ES-I3 (cell line): ENCODE data around the gene ST6GAL2.
A peak's percentile ranks its signal among the peaks of the same experiment; 100 is the strongest.

Experiments
- H3K36me3 ChIP-seq: 2 replicates; pipeline ENCODE4 v1.6.1; 2013; ENCODE audit warnings: mild to moderate bottlenecking, low read length, control low read depth, moderate library complexity; ENCODE audit not compliant: insufficient read depth
- H3K4me1 ChIP-seq: 2 replicates; pipeline ENCODE4 v1.6.1; 2013; ENCODE audit warnings: mild to moderate bottlenecking, control low read depth, low read length; ENCODE audit not compliant: insufficient read depth
- H3K9ac ChIP-seq: 2 replicates; pipeline ENCODE4 v1.6.1; 2013; ENCODE audit warnings: low read depth, mild to moderate bottlenecking, low read length, moderate library complexity
- H3K9me3 ChIP-seq: 2 replicates; pipeline ENCODE4 v1.6.1; 2013; ENCODE audit warnings: mild to moderate bottlenecking, low read length, moderate library complexity; ENCODE audit not compliant: control insufficient read depth, insufficient read depth

Gene ST6GAL2, protein sequence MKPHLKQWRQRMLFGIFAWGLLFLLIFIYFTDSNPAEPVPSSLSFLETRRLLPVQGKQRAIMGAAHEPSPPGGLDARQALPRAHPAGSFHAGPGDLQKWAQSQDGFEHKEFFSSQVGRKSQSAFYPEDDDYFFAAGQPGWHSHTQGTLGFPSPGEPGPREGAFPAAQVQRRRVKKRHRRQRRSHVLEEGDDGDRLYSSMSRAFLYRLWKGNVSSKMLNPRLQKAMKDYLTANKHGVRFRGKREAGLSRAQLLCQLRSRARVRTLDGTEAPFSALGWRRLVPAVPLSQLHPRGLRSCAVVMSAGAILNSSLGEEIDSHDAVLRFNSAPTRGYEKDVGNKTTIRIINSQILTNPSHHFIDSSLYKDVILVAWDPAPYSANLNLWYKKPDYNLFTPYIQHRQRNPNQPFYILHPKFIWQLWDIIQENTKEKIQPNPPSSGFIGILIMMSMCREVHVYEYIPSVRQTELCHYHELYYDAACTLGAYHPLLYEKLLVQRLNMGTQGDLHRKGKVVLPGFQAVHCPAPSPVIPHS

GRCh38 chr2:106885971-106886915, at the start of gene ST6GAL2:
ST6GAL2 (minus strand) TSS chr2:106886167; CDS start chr2:106843977, 42,190 bp downstream.
- Histone ChIP-seq H3K36me3 (no peaks in the 10 kb centered on the region), H3K9ac (peak within 1 kb of the TSS; percentile 87), H3K9me3 (no peaks in the 10 kb centered on the region), H3K4me1 (peaks cover 21% of the 10 kb centered on the region; the same call in 1 of the 2 replicates)

GRCh38 chr2:106932644-106933043, 46.7 kb upstream of the ST6GAL2 start:
- H3K9ac ChIP-seq, result no peak overlapping the region
- no peaks in the 10 kb centered on the region for H3K9me3 ChIP-seq
- H3K4me1 ChIP-seq, result no peaks in the 10 kb centered on the region
- no peaks in the 10 kb centered on the region for H3K36me3 ChIP-seq

- H3K9ac ChIP-seq, result no peak overlapping the region
- H3K36me3 ChIP-seq, result no peaks in the 10 kb centered on the region
- no peaks in the 10 kb centered on the region for H3K9me3 ChIP-seq
- H3K4me1 ChIP-seq, result no peaks in the 10 kb centered on the region
These were observed 45.9 kb upstream of the ST6GAL2 start for GRCh38 chr2:106931717-106932335.

DNA sequence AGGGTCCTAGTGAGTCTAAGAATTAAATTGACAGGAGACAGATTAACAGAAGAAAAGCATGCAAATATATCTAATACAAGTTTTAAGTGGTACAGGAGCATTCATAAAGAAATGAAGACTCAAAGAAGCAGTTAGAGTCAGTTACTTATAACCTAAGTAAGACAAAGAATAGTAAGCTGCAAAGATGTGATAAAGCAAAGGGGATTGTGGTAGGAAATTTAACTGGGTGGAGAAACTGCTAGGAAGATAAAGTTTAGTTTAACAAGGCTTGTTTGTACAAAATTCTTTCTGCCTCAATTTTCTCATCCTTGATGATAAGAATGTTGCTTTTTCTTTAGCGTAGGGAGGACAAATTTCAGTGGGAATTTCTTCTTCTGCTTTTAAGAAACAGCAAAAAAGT, 35.5 kb upstream of the ST6GAL2 start:
- H3K9me3 ChIP-seq, result no peaks in the 10 kb centered on the region
- no peaks in the 10 kb centered on the region for H3K36me3 ChIP-seq
- H3K9ac ChIP-seq, result no peak overlapping the region
- H3K4me1 ChIP-seq, result no peaks in the 10 kb centered on the region

- H3K36me3 ChIP-seq, result no peaks in the 10 kb centered on the region
- H3K9ac ChIP-seq, result no peak overlapping the region
- H3K4me1 ChIP-seq, result no peaks in the 10 kb centered on the region
- no peaks in the 10 kb centered on the region for H3K9me3 ChIP-seq
These were observed 33.0 kb upstream of the ST6GAL2 start for GRCh38 chr2:106919012-106919411.

DNA sequence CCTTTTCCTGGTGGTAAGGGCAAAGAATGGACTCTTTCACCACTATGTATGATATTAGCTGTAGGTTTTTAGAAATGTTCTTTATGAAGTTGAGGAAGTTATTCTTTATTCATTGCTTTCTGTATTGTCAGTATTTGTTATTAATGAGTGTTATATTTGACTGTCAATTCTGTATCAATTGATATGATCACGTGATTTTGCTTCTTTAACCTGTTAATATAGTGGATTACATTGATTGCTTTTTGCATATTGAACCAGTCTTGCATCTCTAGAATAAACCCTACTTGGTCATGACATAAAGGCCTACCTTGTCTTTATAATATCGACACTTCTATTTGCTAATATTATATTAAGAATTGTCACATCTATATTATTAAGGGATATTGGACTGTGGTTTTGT, 18.3 kb upstream of the ST6GAL2 start:
- no peaks in the 10 kb centered on the region for H3K9me3 ChIP-seq

DNA sequence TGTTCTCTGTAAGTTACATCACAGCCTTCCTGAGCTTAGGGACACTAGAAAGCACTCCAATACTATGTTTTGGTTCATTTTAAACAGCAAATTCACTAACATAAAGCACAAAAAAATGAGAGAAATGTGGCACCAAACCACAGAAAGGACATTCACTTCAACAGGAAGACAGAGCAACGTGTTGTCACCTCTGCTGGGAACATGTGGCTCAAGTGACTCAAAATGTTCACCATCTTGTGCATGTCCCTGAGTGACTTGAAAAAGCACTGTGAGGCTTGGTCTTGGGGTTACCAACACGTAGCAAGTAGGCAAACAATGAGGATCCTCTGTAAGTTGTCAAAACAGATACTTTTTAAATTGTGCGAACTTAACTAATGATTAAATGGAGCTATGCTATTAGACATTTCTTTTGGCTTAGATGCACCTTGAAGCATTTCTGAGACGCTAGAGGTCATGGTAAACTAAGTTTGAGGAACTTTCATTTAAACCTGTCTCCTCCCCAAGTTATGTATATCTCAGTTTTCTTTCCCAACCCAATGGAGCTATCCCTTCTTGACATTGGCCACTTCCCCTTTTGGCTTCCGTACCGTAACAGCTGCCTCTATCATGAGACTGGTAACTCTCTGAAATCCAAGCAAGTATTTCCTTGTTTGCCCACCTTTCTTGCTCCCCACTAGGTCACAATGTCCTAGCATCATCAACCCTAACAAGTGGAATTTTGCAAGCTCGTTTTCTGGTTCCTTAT, 14.0 kb upstream of the ST6GAL2 start:
- Histone ChIP-seq H3K9me3 (no peaks in the 10 kb centered on the region), H3K36me3 (no peaks in the 10 kb centered on the region), H3K9ac (no peak overlapping the region), H3K4me1 (no peaks in the 10 kb centered on the region)

More for the DNA sequence above, 18.3 kb upstream of the ST6GAL2 start:
- Histone ChIP-seq H3K36me3 (no peaks in the 10 kb centered on the region), H3K9ac (no peak overlapping the region), H3K4me1 (no peaks in the 10 kb centered on the region)

DNA sequence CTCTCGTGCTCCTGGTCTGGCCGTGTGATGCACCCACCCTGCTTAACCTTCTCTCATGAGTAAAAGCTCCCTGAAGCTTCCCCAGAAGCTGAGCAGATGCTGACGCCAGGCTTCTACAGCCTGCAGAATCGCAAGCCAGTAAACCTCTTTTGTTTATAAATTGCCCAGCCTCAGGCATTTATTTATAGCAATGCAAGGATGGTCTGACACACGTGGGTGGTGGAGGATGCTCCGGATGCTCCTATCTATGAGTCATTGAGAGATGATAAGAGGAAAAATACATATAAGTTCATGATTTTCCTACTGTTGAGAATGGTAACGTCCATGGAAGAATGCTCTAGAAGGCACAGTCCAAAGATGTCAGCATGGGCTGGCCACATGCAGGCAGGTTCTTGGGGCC, 8.6 kb upstream of the ST6GAL2 start:
- Histone ChIP-seq H3K36me3 (no peaks in the 10 kb centered on the region), H3K4me1 (peaks cover 13% of the 10 kb centered on the region; the same call in 1 of the 2 replicates), H3K9ac (no peak overlapping the region), H3K9me3 (no peaks in the 10 kb centered on the region; the same call in 1 of the 2 replicates)

DNA sequence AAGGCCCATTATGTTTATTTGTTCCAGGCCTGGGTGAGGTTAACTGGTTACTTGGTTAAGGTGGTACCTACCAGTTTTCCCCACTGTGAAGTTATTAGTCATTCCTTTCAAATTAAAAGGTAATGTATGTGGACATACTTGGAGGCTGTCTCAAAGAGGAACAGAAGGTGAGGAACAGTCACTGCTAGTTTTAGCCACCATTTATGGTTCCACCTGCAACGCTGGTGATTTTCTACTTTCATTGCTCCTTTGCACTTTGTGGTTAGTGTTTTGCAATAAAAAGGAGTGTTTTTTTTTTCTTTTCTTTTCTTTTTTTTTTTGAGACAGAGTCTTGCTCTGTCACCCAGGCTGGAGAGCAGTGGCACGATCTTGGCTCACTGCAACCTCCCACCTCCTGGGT, 6.1 kb upstream of the ST6GAL2 start:
- Histone ChIP-seq H3K36me3 (no peaks in the 10 kb centered on the region), H3K4me1 (peaks cover 16% of the 10 kb centered on the region; the same call in 1 of the 2 replicates), H3K9me3 (no peaks in the 10 kb centered on the region; the same call in 1 of the 2 replicates), H3K9ac (no peak overlapping the region)

DNA sequence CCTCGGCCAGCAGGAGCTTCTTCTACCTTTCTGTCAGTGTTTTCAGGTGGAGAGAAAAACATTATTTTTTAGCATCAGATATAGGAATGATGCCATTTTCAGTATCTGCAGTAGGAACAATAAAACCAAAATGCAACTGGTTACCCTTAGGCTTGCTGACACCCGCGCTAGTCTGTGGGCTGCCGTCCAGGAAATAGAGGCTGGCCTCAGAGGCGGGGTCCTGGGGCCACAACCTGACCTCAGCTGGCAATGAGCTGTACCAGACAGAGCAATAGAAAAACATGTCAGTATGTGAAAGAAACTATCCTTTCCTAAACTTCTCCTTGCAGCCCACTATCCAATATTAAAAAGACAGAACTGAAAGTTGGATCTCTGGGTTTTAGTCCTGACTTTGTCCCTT, 4.6 kb upstream of the ST6GAL2 start:
- H3K9ac ChIP-seq, result no peak overlapping the region
- peaks cover 16% of the 10 kb centered on the region; the same call in 1 of the 2 replicates for H3K4me1 ChIP-seq
- no peaks in the 10 kb centered on the region; the same call in 1 of the 2 replicates for H3K9me3 ChIP-seq
- H3K36me3 ChIP-seq, result no peaks in the 10 kb centered on the region

- H3K9me3 ChIP-seq, result no peaks in the 10 kb centered on the region
- H3K4me1 ChIP-seq, result peaks cover 26% of the 10 kb centered on the region; the same call in 1 of the 2 replicates
- peak overlapping the region; percentile 87 for H3K9ac ChIP-seq
- H3K36me3 ChIP-seq, result no peaks in the 10 kb centered on the region
These were observed 1.2 kb upstream of the ST6GAL2 start for GRCh38 chr2:106886916-106887758.

GRCh38 chr2:106885329-106885728, 638 bp downstream of the ST6GAL2 start:
- H3K4me1 ChIP-seq, result peaks cover 14% of the 10 kb centered on the region; the same call in 1 of the 2 replicates
- H3K36me3 ChIP-seq, result no peaks in the 10 kb centered on the region
- peak overlapping the region; percentile 87; the same call in 1 of the 2 replicates for H3K9ac ChIP-seq
- H3K9me3 ChIP-seq, result no peaks in the 10 kb centered on the region

DNA sequence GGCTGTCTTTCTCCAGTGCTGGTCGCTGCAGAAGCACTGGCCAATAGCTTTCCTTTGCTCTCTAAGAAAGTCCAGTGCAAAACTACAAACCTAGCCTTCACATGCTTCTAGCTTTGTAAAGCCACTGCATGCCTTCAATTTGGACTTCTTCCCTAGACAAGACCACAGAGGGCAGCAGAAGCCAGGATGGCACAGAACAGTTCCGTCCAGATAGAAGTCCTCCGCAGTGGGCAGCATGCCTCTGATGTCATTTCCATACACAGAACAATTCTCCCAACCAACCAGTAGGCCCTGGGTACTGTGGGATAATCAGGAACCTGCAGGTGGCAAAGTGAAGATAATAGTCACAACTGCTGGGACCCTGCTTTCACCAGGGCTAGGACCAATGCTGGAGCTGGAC, 3.3 kb downstream of the ST6GAL2 start:
- H3K36me3 ChIP-seq, result no peaks in the 10 kb centered on the region
- H3K4me1 ChIP-seq, result 0 out of 2 replicates have a peak, but pooled peaks cover 10% of the 10 kb centered on the region
- no peaks in the 10 kb centered on the region for H3K9me3 ChIP-seq
- H3K9ac ChIP-seq, result no peak overlapping the region
